GM18519 (cell line): ENCODE measurements around the gene INAFM1.
"Not testable (repeated sequence)": the region's sequence is repeated elsewhere in the genome, so short reads cannot be mapped to it uniquely, and the experiment has no call there.

Experiments used
- ATAC-seq: cut with Tn5 transposase; IDR thresholded peaks from one replicate; pipeline ENCODE4 v1.9.1; 2021; ENCODE audit warnings: mild to moderate bottlenecking, moderate library complexity; ENCODE audit not compliant: unreplicated experiment, low FRiP score

The INAFM1 gene

DNA sequence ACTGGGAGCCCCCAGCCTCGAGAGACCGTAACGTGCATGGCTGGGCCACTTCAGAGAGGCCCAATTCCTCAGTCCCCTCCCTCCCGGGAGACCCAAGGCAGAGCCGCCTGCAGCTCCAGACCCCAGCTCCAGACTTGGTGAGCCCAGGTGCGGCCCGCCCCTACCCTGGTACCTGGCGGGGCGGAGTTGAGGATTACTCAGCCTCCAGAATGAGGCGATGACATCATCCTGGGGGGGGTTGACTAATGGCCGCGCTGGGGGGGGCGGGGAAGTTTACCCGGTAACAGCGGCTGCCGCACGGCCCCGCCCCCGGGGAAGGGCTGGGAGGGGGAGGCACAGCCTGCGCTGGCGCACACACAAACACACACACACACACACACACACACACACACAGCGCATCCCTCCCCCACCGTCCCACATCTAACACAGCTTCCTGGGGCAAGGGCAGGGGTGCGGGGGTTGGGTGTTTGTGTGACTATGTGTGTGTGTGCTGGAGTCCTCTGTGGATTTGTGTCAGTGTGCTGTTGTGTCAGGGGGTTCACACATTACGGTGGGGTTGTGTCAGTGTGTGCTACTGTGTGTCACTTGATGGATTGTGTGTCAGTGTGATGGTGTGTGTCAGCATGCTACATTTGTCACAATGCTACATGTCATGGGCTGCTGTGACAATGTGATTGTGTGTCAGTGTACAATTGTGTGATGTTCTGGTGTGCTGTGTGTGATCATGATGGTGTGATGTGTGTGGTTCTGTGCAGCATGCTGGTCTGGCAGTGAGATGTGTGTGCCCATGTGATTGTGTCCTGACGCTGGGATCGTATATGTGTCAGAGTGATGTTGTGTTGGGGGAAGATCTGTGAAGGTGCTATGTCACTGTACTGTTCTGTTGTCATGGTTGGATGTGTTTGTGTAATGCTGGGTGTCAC is 33.4 kb upstream of the INAFM1 start:
- ATAC-seq: no peak

DNA sequence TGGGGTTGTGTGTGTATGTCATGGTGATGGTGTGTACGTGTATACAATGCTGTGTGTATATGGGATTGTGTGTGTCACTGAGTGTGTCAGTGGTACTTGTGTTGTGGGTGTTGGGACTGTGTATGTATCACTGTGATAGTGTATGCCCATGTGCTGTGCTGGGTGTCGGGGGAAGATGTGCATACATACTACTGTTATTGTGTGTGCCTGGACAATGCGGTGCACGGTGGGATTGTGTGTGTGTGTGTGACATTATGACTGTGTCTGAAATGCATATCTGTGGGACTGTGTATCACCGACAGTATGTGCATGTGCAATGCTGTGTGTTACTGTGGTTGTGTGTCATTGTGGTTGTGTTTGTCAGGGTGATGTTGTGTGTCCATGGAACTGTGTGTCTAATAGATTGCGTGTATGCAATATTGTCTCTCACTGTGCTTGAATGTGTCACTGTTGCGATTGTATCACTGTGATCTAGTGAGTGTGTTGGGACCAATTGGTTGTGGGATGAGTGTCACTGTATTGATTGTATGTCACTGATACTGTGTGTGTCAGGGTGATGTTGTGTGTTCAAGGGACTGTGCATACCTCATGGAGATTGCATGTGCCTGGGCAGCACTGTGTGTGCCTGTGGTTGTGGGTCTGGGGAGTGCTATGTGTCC is 32.6 kb upstream of the INAFM1 start:
- ATAC-seq: no peak

DNA sequence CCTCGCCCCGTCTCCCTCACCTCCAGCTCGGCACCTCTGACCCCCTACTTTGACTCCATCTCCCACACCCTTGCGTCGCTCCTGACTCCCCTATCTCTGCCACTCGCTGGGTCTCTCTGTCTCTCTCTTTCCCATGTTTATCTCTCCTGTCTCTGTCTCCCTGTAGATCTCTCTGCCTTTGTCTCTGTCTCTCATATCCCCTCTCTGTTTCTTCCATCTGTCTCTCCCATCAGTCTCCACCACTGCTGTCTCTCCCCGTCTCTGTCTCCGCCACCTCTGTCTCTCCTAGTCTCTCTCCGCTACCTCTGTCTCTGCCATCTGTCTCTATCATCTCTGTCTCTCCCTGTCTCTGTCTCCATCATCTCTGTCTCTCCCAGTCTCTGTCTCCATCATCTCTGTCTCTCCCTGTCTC is 31.3 kb upstream of the INAFM1 start:
- ATAC-seq: no peak

DNA sequence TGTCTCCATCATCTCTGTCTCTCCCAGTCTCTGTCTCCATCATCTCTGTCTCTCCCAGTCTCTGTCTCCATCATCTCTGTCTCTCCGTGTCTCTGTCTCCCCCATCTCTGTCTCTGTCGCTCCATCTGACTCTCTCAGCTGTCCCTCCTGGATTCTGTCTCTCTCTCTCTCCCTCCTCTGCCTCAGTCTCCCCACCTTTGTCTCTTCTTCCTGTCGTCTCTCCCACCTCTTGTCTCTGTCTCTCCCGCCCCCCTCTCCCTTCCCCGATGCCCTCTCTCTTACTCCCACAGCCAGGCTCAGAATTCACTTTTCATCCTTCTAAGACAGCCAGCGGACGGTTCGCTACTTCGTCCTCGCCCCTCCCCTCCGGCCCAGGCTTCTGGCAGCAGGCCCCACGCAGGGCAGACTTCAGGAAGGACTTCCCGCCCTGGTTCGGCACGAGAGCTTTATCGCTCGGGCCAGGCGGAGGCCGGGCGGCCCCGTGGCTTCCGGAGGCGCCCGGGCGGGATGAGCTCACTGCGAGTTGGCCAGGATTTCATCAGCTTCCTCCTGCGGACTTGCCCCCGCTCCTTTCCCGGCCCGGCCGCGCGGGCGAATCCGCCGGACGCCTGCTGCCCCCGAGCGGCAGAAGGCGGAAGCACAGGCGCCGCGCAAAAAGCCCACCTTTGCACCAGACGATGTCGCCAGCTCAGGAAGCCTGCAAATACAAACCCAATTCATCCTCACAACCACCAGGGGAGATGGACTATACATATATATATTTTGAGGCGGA is 30.7 kb upstream of the INAFM1 start:
- ATAC-seq: peak; percentile 47

DNA sequence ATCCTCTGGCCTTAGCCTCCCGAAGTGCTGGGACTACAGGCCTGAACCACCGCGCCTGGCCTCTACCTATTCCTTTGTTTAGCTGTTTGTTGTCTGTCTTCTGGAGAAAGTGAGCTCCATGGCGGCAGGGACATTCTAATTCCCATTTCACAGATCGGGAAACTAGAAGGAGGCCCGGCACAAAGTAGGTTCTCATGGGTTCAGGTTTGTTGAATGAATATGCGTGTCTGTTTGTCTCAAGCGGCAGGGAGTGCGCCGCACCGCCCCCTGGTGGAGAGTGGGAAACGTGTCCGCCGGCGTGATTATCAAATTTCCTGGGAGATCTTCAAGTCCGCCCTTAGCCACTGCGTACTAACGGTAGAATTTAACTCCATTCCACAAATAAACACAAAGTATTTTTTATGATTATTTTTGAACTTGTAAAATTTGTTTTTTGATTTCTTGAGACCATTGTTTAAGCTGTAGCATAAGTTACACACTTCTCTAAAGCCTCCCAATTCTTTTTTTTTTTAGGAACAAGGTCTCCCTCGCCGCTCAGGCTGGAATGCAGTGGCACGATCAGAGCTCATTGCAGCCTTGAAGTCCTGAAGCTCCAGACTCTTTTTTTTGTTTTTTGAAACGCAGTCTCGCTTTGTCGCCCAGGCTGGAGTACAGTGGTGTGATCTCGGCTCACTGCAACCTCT is 27.2 kb upstream of the INAFM1 start:
- ATAC-seq: no peak

DNA sequence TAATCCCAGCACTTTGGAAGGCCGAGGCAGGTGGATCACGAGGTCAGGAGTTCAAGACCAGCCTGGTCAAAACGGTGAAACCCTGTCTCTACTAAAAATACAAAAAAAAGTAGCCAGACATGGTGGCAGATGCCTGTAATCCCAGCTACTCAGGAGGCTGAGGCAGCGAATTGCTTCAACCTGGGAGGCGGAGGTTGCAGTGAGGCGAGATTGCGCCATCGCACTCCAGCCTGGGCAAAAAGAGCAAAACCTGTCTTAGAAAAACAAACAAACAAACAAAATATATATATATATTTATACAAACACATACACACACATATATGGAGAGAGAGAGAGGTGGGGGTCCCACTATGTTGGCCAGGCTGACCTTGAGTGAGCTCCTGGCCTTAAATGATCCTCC is 21.7 kb upstream of the INAFM1 start:
- not testable (repeated sequence) for ATAC-seq

DNA sequence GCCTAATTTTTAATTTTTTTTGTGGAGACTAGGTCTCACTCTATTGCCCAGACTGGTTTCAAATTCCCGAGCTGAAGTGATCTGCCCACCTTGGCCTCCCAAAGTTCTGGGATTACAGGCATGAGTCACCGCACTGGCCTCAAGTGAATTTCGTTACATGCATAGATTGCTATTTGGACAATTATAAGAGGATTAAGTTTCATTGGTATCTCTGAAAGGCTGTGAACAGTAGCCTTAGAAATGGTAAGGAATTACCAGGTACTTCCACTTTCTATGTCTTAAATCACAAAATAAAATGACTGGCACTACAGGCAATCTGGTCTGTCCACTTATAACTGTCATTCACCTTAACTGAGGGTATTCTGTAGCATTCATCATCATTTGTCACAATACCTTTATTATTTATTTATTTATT is 21.2 kb upstream of the INAFM1 start:
- no peak for ATAC-seq

DNA sequence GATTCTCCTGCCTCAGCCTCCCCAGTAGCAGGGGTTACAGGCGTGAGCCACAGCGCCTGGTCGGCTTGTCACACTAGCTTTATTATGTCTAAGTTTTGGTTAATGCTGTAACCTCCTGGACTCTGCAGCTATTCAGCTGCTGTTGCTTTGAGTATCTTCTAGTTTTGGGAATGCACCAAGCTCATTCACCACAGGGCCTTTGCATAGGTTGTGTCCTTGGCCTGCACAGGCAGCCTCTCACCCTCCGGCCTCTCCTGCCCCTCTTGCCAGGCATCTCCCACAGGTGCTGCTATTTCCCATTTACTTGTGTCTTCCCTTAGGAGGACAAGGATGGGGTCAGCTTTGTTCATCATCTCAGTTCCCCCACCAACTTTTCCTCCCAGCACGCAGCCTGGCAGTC is 20.7 kb upstream of the INAFM1 start:
- ATAC-seq: no peak

DNA sequence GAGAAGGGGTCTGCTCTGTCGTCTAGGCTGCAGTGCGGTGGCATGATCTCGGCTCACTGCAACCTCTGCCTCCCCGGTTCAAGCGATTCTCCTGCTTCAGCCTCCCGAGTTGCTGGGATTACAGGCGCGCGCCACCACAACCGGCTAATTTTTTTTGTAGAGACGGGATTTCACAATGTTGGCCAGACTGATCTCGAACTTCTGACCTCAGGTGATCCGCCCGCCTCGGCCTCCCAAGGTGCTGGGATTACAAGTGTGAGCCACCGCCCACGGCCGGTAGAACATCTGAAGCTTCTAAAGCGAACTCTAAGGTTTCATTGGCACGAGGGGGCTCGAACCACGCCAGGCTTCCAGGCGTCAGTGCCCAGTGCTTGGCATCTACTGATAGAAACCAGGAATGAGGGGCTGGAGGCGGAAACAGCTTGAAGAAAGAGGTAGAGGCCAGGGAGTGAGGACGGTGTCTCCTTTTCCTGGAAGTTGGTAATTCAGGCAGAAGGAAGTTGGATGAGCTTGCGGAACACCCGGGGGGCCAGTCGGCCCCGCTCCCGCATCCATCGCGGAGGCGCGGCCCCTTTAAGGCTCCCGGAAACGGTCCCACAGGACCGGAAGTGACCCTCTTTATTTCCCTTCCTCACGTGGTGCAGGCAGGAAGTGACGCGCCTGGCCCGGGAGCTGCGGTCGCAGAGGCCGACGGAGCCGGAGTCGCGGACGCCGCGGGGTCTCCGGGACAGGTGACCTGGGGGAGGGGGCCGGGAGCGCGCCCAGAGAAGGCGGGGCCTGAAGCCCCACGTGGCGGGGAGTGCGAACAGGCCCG is 18.6 kb upstream of the INAFM1 start, which contains the start of gene CCDC9:
CCDC9 (plus strand) TSS at position 647 of the 814 bp plus-strand sequence. CDS start 1,876 bp downstream, outside the sequence.
- ATAC-seq: peak; percentile 42

DNA sequence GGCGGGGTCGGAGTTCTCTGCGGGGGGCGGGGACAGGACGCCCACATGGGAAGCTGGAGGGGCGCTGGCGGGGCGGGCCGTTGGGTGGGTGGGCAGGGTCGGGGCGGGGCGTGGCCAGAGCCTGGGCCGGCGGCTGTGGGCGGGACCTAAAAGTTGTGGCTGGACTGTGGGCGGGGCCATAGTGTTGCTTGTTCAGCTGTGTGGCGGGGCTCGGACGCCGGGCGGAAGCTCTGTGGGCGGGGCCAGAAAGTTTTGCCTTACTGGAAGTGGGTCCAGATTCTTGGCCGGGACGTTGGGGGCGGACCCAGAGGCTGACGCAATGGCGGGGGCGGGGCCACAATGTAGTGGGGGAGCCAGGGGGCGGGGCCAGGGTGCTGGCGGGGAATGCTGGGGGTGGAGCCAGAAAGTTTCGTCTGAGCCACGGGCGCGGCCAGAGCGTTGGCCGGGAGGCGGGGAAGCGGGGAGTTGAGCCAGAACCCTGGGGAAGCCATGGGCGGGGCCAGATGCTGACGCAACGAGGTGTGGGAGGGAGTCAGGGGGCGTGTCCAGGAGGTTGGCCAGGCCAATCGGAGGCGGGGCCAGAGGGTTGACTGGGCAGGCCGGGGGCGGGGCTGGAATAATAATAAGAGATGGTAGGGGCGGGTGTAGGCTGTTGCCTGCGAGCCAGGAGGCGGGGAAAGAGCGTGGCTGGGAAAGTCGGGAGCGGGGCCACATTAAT is 17.8 kb upstream of the INAFM1 start:
- ATAC-seq: peak; percentile 45

DNA sequence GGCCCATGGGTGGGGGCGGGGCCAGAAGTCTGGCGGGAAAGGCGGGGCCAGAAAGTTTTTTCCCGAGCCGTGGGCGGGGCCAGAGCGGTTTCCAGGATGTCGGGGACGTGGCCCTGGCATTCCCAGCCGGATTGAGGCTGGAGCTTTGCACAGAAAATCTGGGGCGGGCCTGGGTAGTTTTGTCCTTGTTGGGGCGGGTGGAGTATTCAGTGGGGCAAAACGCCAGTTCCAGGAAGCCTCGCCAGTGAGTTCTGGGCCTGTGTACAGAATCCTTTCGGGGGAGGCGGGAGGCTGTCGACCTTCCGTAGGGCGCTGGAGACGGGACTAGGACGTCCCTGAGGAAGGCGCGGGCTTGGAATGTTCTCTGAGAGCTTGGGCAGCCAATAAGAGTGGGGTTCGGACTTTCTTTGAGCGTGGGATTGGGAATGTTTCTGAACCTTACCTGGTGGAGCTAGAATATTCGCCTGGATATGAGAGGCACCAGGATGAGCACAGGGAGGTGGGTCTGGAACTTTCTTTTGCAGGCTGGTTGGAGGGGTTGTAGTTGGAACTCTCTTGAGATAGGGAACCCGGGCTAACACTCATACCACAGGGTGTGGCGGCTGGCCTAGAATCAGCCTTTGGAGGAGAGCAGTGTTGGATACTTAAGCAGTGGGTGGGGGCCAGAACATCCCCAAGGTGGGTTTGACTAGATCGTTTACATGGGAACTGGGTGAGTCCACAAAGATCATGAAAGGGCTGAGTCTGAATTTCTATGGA is 17.1 kb upstream of the INAFM1 start:
- ATAC-seq: no peak

DNA sequence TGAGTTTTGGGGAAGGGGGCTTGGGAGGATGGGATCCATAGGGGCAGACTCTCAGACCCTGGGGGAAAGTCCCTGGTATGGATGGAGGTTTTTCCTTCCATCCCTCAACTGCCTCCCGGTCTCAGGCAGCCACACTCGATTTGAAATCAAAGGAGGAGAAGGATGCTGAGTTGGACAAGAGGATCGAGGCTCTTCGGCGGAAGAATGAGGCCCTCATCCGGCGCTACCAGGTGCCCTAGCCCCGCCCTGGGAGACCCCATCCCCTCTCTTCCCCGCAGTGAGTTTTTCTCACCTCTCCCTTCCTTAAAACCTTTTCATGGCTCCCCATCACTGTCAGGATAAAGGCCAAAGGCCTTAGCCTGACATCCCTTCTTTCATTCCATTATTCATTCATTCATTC is 16.3 kb upstream of the INAFM1 start:
- no peak for ATAC-seq

DNA sequence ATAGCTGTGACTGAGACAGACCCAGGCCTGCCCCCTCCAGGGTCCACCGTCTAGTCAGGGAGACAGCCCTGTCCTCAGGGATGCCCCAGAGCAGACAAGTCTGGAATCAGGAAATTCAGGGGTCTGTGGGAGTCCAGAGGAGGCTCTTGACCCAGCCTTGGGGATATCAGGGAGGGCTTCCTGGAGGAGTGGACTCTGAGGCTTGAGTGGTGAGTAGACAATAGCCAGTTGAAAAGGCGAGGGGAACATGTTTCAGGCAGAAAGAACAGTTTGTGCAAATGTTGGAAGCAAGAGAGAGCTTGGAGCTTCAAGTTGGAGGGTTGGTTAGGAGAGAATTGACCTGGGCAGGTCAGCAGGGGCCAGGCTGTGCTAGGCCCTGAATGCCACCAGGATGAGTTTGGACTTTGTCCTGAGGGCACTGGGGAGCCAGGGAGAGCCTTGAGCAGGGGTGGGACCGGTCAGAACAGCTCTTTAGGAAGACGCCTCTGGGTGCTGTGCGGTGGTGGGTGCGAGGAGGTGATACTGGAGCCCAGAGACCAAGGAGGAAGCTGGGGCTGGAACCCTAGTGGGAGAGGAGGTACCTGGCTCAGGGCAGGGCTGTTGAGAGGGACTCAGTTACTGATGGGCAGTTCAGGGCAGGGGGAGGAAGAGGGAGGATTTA is 15.7 kb upstream of the INAFM1 start:
- ATAC-seq: no peak

DNA sequence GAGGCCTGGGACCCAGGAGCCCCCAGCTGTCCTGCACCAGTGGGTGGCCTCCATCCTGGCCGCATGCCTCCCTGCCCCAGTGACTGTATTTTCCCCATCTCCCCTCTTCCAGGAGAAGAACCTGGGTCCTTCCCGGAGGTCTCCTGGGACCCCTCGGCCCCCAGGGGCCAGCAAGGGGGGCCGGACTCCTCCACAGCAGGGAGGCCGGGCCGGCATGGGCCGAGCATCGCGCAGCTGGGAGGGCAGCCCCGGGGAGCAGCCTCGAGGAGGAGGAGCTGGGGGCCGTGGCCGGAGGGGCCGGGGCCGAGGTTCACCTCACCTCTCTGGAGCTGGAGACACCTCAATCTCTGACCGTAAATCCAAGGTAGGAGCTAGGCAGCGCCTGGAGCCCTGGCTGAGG is 14.2 kb upstream of the INAFM1 start:
- ATAC-seq: no peak

DNA sequence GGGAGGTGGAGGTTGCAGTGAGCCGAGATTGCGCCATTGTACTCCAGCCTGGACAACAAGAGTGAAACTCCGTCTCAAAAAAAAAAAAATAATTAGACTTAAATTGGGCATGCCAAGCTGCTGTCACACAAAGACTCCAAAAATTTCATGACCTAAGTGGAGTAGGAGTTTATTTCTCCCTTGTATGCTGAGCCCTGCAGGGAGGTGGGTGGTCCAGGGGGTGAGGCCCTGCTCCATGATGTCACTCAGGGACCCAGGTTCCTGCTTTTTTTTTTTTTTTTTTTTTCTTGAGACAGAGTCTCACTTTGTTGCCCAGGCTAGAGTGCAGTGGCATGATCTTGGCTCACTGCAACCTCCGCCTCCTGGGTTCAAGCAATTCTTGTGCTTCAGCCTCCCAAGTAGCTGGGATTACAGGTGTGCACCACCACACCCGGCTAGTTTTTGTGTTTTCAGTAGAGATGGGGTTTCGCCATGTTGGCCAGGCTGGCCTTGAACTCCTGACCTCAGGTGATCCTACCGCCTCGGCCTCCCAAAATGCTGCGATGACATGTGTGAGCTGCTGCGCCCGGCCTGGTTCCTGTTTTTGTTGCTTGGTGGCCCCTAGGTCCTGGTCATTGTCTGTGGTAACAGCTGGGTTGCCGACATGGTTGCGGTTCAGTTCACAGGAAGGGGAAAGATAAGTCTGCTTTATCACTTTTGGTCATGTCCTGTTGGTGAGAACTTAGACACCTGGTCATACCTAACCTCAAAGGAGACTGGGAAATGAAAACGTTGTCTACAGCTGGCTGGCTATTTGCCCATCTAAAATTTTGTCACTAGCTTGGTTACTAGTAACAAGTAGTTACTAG is 12.5 kb upstream of the INAFM1 start:
- ATAC-seq: not testable (repeated sequence)

DNA sequence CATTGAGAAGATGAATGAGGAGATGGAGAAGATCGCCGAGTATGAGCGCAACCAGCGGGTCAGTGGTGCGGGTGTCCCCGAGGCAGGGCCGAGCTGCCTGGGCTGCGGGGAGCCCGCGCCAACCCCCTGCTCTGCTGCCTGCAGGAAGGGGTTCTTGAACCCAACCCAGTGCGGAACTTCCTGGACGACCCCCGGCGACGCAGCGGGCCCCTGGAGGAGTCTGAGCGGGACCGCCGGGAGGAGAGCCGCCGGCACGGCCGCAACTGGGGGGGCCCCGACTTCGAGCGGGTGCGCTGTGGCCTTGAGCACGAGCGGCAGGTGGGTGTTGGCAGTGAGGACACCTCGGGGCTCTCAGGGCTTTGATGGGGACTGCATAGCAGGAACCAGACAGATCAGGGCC is 10.1 kb upstream of the INAFM1 start:
- ATAC-seq: no peak

DNA sequence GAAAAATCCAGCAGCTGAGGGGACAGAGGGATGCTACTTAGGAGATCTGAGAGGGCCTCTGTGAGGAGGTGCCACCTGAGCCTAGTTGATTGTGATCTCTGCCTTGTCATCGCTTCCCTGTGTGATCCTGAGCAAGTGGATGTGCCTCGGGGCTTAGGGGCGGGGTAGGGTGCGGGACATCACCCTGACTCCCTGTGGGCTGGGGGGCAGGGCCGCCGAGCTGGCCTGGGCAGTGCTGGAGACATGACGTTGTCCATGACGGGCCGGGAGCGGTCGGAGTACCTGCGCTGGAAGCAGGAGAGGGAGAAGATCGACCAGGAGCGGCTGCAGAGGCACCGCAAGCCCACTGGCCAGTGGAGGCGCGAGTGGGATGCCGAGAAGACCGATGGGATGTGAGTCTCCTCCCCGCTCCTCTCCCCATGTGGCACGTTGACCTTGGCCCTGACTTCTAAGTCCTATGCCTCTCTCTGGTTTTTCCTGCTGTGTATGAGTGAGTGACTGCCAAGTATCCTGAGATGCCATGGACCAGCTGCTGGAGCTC is 8.2 kb upstream of the INAFM1 start:
- ATAC-seq: no peak
